Measurements from ENCODE around the gene TOX2.

TOX2 gene

DNA sequence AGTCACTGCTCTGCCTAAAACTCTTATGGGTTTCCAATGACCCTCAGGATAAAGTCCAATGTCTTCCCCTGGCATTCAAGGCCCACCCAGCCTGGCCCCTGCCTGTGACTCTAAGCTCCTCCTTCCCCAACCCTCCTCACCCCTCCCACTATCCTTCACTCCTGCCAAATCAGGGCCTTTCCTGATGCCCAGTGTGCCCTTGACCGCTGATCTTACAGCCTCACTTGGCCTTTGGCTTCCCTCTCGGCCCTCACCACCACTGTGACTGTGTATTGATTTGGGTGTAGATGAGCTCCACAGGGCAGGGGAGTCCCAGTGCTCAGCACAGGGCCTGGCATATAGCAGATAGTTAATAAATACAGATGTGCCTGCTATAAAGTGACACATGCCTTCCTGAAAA is 115.7 kb downstream of the TOX2 start:
- no peaks in the 10 kb centered on the region for H3K36me3 Mint-ChIP-seq (ENCODE audit: low read depth)
- no peak for DNase-seq
- H3K9me3 Mint-ChIP-seq = no peaks in the 10 kb centered on the region
- peaks cover 15% of the 10 kb centered on the region for H3K4me1 Mint-ChIP-seq
- H3K4me3 Mint-ChIP-seq = no peak overlapping the region
- H3K27me3 Mint-ChIP-seq (ENCODE audit: low read depth, poor library complexity) = peaks cover 42% of the 10 kb centered on the region
- TF ChIP-seq, protein P1, sequence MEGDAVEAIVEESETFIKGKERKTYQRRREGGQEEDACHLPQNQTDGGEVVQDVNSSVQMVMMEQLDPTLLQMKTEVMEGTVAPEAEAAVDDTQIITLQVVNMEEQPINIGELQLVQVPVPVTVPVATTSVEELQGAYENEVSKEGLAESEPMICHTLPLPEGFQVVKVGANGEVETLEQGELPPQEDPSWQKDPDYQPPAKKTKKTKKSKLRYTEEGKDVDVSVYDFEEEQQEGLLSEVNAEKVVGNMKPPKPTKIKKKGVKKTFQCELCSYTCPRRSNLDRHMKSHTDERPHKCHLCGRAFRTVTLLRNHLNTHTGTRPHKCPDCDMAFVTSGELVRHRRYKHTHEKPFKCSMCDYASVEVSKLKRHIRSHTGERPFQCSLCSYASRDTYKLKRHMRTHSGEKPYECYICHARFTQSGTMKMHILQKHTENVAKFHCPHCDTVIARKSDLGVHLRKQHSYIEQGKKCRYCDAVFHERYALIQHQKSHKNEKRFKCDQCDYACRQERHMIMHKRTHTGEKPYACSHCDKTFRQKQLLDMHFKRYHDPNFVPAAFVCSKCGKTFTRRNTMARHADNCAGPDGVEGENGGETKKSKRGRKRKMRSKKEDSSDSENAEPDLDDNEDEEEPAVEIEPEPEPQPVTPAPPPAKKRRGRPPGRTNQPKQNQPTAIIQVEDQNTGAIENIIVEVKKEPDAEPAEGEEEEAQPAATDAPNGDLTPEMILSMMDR (IDR thresholded peaks at IDR 0.05) = no peak
- H3K27ac Mint-ChIP-seq = no peak overlapping the region

DNA sequence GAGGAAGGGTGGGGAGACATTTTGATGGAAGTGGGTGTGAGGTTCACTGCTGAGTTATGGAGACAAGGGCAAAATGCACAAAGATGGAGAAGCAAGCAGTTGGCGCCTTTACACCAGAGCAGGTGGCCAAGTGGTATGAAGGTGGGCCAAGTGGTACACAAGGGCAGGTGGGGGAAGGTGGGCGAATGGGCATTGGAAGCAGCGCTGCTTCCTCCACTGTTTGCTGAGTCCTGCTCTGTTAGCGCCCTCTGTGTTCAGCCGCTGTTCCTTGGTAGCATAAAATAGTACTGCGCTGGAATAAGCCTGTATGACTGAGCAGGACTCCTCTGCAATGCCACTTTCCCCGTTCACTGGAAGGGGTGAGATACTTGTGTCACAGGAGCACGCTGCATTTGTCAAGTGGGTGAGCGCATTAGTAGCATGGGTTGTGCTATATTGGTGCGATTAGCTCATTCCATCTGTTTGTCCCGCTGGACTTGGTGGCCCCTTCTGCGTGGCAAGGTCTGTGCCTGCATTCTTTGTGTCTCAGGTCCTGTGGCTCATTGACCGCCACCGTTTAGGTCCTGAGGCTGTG is 116.4 kb downstream of the TOX2 start:
- H3K4me3 Mint-ChIP-seq = no peak overlapping the region
- DNase-seq = no peak
- H3K27ac Mint-ChIP-seq = no peak overlapping the region
- peaks cover 8% of the 10 kb centered on the region for H3K4me1 Mint-ChIP-seq
- TF ChIP-seq, protein P1 (IDR thresholded peaks at IDR 0.05) = no peak
- H3K36me3 Mint-ChIP-seq (ENCODE audit: low read depth) = no peaks in the 10 kb centered on the region
- H3K9me3 Mint-ChIP-seq = no peaks in the 10 kb centered on the region
- peaks cover 36% of the 10 kb centered on the region for H3K27me3 Mint-ChIP-seq (ENCODE audit: low read depth, poor library complexity)

DNA sequence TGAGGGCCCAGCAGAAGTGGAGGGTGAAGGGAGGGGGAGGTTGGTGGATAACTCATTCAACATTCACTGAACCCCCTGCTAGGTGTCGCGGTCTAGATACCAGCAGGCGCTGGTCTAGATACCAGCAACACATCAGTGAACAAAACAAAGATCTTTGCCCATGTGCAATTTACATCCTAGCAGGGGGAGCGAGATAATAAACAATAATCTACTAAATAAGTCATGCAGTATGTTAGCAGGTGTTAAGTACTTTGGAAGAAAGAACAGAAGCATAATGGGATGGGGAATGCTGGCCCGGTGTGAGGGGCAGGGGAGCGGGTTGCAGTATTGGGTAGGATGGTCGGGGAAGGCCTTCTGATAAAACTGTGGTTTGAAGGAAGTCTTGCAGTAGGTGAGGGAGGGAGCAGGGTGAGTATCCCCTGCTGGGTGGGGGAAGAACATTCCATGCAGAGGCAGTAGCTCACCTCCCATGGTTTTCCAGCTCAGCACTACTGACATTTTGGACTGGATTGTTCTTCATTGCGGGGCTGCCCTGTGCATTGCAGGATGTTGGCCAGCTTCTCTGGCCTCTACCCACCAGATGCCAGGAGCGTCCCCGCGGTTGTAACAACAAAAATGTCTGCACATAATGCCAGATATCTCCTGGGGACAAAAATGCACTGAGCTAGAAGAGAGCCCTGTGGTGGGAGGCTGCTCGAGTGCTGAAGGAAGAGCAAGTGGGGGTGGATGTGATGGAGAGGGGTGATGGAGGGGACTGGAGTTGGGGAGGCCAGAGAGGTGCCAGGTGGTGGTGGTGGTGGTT is 117.3 kb downstream of the TOX2 start:
- Mint-ChIP-seq H3K4me3 (no peak overlapping the region), H3K9me3 (no peaks in the 10 kb centered on the region), H3K27me3 (ENCODE audit: low read depth, poor library complexity) (peaks cover 37% of the 10 kb centered on the region), H3K4me1 (peaks cover 8% of the 10 kb centered on the region), H3K27ac (no peak overlapping the region), H3K36me3 (ENCODE audit: low read depth) (no peaks in the 10 kb centered on the region)
- no peak for DNase-seq
- TF ChIP-seq, protein P1 (IDR thresholded peaks at IDR 0.05) = no peak

DNA sequence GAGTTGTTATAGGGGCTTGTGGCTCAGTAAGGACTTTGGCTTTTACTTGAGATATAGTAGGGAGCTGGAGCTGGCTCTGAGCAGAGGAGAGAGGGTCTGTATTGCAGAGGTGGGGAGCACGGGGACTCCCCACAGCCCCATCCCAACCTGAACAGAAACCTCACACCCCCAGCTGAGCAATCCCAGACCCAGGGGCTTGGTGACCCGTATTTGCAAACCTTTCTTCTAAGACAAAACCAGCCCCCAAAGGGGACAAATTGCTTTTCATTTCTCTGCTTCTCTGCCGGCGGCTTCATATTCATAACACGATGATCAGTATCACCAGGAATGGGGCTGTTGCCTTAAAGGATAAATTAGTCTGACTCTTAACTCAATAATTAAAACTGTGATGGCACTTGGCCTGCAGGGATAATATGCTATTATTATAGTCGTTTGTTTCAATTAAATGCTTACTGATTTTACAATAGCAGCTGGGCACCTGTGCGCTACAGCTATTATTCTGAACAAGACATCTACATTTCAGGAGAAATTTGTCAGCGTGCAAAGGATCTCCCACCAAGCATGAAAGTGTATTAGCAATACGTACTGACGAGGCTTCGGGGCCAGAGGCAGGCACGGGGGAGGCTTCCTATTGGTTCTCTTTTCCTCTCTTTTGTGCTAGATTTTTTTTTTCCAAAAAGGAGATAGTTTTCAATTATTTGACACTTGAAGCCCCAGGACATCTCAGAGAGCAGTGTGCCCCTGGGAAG is 118.1 kb downstream of the TOX2 start:
- Mint-ChIP-seq H3K27me3 (ENCODE audit: low read depth, poor library complexity) (peaks cover 40% of the 10 kb centered on the region), H3K4me1 (peaks cover 8% of the 10 kb centered on the region), H3K4me3 (no peak overlapping the region), H3K27ac (no peak overlapping the region), H3K9me3 (no peaks in the 10 kb centered on the region), H3K36me3 (ENCODE audit: low read depth) (no peaks in the 10 kb centered on the region)
- TF ChIP-seq, protein P1 (IDR thresholded peaks at IDR 0.05) = no peak
- no peak for DNase-seq

DNA sequence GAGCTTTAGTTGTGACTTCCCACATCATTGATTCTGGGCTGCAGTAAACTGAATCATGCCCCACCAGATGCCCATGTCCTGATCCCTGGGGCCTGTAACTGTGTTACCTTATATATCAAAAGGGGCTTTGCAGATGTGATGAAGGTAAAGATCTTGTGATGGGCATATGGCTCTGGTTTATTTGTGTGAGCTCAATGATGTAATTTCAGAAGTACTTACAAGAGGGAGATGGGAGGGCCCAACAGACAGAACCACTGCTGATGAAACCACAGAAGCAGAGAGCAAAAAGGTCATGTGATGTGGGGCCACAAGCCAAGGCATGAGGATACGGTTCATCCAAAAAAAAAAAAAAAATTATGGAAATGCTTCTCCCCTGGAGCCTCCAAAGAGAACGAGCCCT is 118.7 kb downstream of the TOX2 start:
- no peak overlapping the region for H3K4me3 Mint-ChIP-seq
- H3K4me1 Mint-ChIP-seq = peaks cover 8% of the 10 kb centered on the region
- no peak for DNase-seq
- no peak overlapping the region for H3K27ac Mint-ChIP-seq
- no peaks in the 10 kb centered on the region for H3K9me3 Mint-ChIP-seq
- TF ChIP-seq, protein P1 (IDR thresholded peaks at IDR 0.05) = no peak
- H3K36me3 Mint-ChIP-seq (ENCODE audit: low read depth) = no peaks in the 10 kb centered on the region
- H3K27me3 Mint-ChIP-seq (ENCODE audit: low read depth, poor library complexity) = peaks cover 37% of the 10 kb centered on the region
